ENCODE results near the gene TMEM129.

- TF ChIP-seq GATA2 (IDR thresholded peaks at IDR 0.05; ENCODE audit: low read depth, low read length), result no peak
- no peak for TF ChIP-seq GATA3 (IDR thresholded peaks at IDR 0.05; ENCODE audit: low read depth, low read length)
These were observed 37.2 kb downstream of the TMEM129 start, which contains the start of gene FAM53A for GRCh38 chr4:1683736-1684505.

Measured in SH-SY5Y (cell line).